ENCODE data around the gene DENND1A. TPM values are rescaled to one million over a fixed set of nuclear protein-coding genes. Genes with fewer than 3 reads are reported as not detected.

Gene DENND1A
- total RNA-seq, 1 experiment from 2014 or later, result 23.5 TPM

GRCh38 chr9:123695386-123695785 lies 234.5 kb downstream of the DENND1A start:
- no peak overlapping the region for H3K27ac Mint-ChIP-seq
- ChIA-PET CTCF (no interaction called here), POLR2A (no interaction called here)
- H3K4me1 Mint-ChIP-seq, result peaks cover 13% of the 10 kb centered on the region
- no peaks in the 10 kb centered on the region for H3K27me3 Mint-ChIP-seq (ENCODE audit: low read depth)
- TF ChIP-seq USF2 (CRISPR knock-in tag; IDR thresholded peaks at IDR 0.05) (no peak), CDX4 (CRISPR knock-in tag; IDR thresholded peaks at IDR 0.05; ENCODE audit: borderline replicate concordance) (no peak), NR2C2 (CRISPR knock-in tag; IDR thresholded peaks at IDR 0.05) (no peak), ZSCAN18 (CRISPR knock-in tag; IDR thresholded peaks at IDR 0.05) (no peak), EMX1 (CRISPR knock-in tag; IDR thresholded peaks at IDR 0.05) (no peak), CTCF (IDR thresholded peaks at IDR 0.05) (no peak), ATF3 (CRISPR knock-in tag; conservative IDR thresholded peaks at IDR 0.05) (no peak), KAT7 (CRISPR knock-in tag; IDR thresholded peaks at IDR 0.05; ENCODE audit: borderline replicate concordance) (no peak), HMGA2 (CRISPR knock-in tag; IDR thresholded peaks at IDR 0.05) (no peak), ZNF263 (CRISPR knock-in tag; IDR thresholded peaks at IDR 0.05; ENCODE audit: low read depth) (no peak), FOXP4 (CRISPR knock-in tag; IDR thresholded peaks at IDR 0.05) (no peak), SP1 (CRISPR knock-in tag; conservative IDR thresholded peaks at IDR 0.05) (no peak), ZNF671 (CRISPR knock-in tag; IDR thresholded peaks at IDR 0.05) (no peak), GABPB1 (CRISPR knock-in tag; IDR thresholded peaks at IDR 0.05) (no peak), RELA (CRISPR knock-in tag; IDR thresholded peaks at IDR 0.05; ENCODE audit: borderline replicate concordance) (no peak), ZBTB21 (CRISPR knock-in tag; IDR thresholded peaks at IDR 0.05; ENCODE audit: borderline replicate concordance) (no peak), HMGXB4 (CRISPR knock-in tag; IDR thresholded peaks at IDR 0.05) (no peak), FOXK1 (CRISPR knock-in tag; IDR thresholded peaks at IDR 0.05) (no peak), ZNF425 (CRISPR knock-in tag; conservative IDR thresholded peaks at IDR 0.05) (no peak), ZNF121 (CRISPR knock-in tag; IDR thresholded peaks at IDR 0.05) (no peak)
- no peaks in the 10 kb centered on the region for H3K36me3 Mint-ChIP-seq
- ATAC-seq, result no peak
- H3K9me3 Mint-ChIP-seq, result no peaks in the 10 kb centered on the region
- DNase-seq (ENCODE audit: low spot score), result no peak
- no peak overlapping the region for H3K4me3 Mint-ChIP-seq
